Nephron (organoid): Measurements from ENCODE around the gene NOTUM.
"Not testable (repeated sequence)": the region's sequence is repeated elsewhere in the genome, so short reads cannot be mapped to it uniquely, and the experiment has no call there.

ENCODE experiments used
- H3K27ac Mint-ChIP-seq, 3 experiments: 2 replicates each; pipeline ENCODE4 v1.8.0; 2020; ENCODE audit warnings: mixed read lengths in 3 of 3, mild to moderate bottlenecking in 2 of 3, moderate library complexity in 1 of 3
- H3K27me3 Mint-ChIP-seq: 2 replicates; pipeline ENCODE4 v1.8.0; 2021; ENCODE audit warnings: low read depth, mild to moderate bottlenecking, moderate library complexity, mixed read lengths
- H3K36me3 Mint-ChIP-seq: 2 replicates; pipeline ENCODE4 v1.8.0; 2020; ENCODE audit warnings: low read depth, mixed read lengths
- H3K4me1 Mint-ChIP-seq: 2 replicates; pipeline ENCODE4 v1.8.0; 2020; ENCODE audit warnings: mixed read lengths
- H3K4me3 Mint-ChIP-seq, 3 experiments: 2 replicates each; pipeline ENCODE4 v1.8.0; 2020; ENCODE audit warnings: mild to moderate bottlenecking in 3 of 3, mixed read lengths in 3 of 3, moderate library complexity in 2 of 3
- H3K9me3 Mint-ChIP-seq: 2 replicates; pipeline ENCODE4 v1.8.0; 2020; ENCODE audit warnings: mixed read lengths
- CTCF ChIP-seq, 3 experiments: fragments of 200-600 bp; sonication (generic); IDR thresholded peaks; one replicate each; pipeline ENCODE4 v1.5.0; 2021; ENCODE audit warnings: antibody characterized with exemption in 3 of 3; ENCODE audit not compliant: unreplicated experiment in 3 of 3

The NOTUM gene

GRCh38 chr17:81986606-81987005 is 25.6 kb upstream of the NOTUM start:
- H3K4me1 Mint-ChIP-seq: peaks cover 10% of the 10 kb centered on the region
- no peaks in the 10 kb centered on the region for H3K27me3 Mint-ChIP-seq
- H3K9me3 Mint-ChIP-seq: no peaks in the 10 kb centered on the region
- H3K36me3 Mint-ChIP-seq: peaks cover 34% of the 10 kb centered on the region
- peak overlapping the region in 1 of 3 experiments; percentile 56 for H3K4me3 Mint-ChIP-seq
- H3K27ac Mint-ChIP-seq: no peak overlapping the region
- TF ChIP-seq CTCF (IDR thresholded peaks at IDR 0.05; ENCODE audit: unreplicated experiment in 3 of 3): no peak

- H3K27me3 Mint-ChIP-seq: no peaks in the 10 kb centered on the region
- TF ChIP-seq CTCF (IDR thresholded peaks at IDR 0.05; ENCODE audit: unreplicated experiment in 3 of 3): no peak
- H3K4me3 Mint-ChIP-seq: peak overlapping the region in 1 of 3 experiments; percentile 23
- peaks cover 26% of the 10 kb centered on the region for H3K36me3 Mint-ChIP-seq
- no peak overlapping the region for H3K27ac Mint-ChIP-seq
- H3K9me3 Mint-ChIP-seq: no peaks in the 10 kb centered on the region
- H3K4me1 Mint-ChIP-seq: no peaks in the 10 kb centered on the region
Measured at GRCh38 chr17:81984773-81985410, 23.9 kb upstream of the NOTUM start.

- Mint-ChIP-seq H3K9me3 (no peaks in the 10 kb centered on the region), H3K36me3 (peaks cover 25% of the 10 kb centered on the region), H3K4me3 (no peak overlapping the region), H3K27me3 (no peaks in the 10 kb centered on the region), H3K4me1 (peaks cover 8% of the 10 kb centered on the region), H3K27ac (no peak overlapping the region)
- TF ChIP-seq CTCF (IDR thresholded peaks at IDR 0.05; ENCODE audit: unreplicated experiment in 3 of 3): no peak
Measured at GRCh38 chr17:81983639-81984373, 22.8 kb upstream of the NOTUM start.

- Mint-ChIP-seq H3K9me3 (no peaks in the 10 kb centered on the region), H3K36me3 (peaks cover 25% of the 10 kb centered on the region), H3K27ac (no peak overlapping the region), H3K4me3 (no peak overlapping the region), H3K4me1 (peaks cover 11% of the 10 kb centered on the region), H3K27me3 (no peaks in the 10 kb centered on the region)
- no peak for TF ChIP-seq CTCF (IDR thresholded peaks at IDR 0.05; ENCODE audit: unreplicated experiment in 3 of 3)
Measured at GRCh38 chr17:81983011-81983638, 22.1 kb upstream of the NOTUM start.

- Mint-ChIP-seq H3K36me3 (peaks cover 20% of the 10 kb centered on the region), H3K4me1 (peaks cover 11% of the 10 kb centered on the region)
- not testable (repeated sequence) for H3K27ac Mint-ChIP-seq, H3K4me3 Mint-ChIP-seq, H3K27me3 Mint-ChIP-seq, H3K9me3 Mint-ChIP-seq
Measured at GRCh38 chr17:81981511-81981910, 20.5 kb upstream of the NOTUM start.

GRCh38 chr17:81980707-81981343 is 19.8 kb upstream of the NOTUM start:
- H3K9me3 Mint-ChIP-seq: no peaks in the 10 kb centered on the region
- peak overlapping the region in 2 of 3 experiments; percentile 80 to 87 for H3K4me3 Mint-ChIP-seq
- peaks cover 18% of the 10 kb centered on the region for H3K36me3 Mint-ChIP-seq
- no peaks in the 10 kb centered on the region for H3K27me3 Mint-ChIP-seq
- TF ChIP-seq CTCF (IDR thresholded peaks at IDR 0.05; ENCODE audit: unreplicated experiment in 3 of 3): no peak
- H3K27ac Mint-ChIP-seq: no peak overlapping the region
- H3K4me1 Mint-ChIP-seq: peaks cover 16% of the 10 kb centered on the region
